ENCODE results near the gene DRAM1.

Gene DRAM1

DNA sequence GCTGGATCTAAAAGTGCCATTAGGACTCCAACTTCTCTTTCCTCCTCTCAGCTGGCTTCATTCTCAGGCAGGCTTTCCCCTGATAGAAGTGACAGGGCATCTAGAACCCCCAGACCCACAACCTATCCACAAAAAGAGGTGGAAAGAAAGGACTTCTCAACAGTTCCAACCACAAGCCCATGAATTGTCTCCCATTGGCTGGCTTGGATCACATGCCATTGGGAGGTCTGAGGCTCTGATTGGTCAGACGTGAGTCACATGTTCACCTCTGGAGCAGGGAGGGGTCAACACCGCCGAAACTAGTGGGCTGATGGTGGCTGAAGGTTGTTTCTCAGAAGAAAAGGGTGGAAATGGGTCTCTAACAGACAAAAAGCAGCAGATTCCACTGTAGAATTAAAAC is 47.2 kb downstream of the DRAM1 start:
- TF ChIP-seq CTCF (IDR thresholded peaks at IDR 0.05) = no peak

DNA sequence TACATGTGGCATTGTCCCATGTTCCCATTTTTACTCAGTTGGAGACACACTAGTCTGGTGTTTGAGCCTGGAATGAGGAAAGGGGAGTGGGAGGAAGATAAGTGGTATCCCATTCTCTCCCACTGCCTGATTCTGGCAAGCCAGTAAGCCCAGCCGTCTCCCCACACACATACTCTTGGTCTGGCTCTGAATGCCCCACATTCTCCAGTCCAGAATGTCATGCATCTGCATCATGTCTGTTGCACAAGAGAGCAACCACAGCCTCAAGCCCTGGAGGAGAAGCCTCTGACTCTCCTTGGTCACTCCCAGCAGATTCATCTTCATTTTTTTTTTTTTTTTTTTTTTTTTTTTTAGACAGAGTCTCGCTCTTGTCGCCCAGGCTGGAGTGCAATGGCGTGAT is 48.0 kb downstream of the DRAM1 start:
- no peak for TF ChIP-seq CTCF (IDR thresholded peaks at IDR 0.05)

GRCh38 chr12:101925935-101926334 is 48.6 kb downstream of the DRAM1 start:
- TF ChIP-seq CTCF (IDR thresholded peaks at IDR 0.05) = no peak

GRCh38 chr12:101927036-101927435 is 49.7 kb downstream of the DRAM1 start:
- no peak for TF ChIP-seq CTCF (IDR thresholded peaks at IDR 0.05)

DNA sequence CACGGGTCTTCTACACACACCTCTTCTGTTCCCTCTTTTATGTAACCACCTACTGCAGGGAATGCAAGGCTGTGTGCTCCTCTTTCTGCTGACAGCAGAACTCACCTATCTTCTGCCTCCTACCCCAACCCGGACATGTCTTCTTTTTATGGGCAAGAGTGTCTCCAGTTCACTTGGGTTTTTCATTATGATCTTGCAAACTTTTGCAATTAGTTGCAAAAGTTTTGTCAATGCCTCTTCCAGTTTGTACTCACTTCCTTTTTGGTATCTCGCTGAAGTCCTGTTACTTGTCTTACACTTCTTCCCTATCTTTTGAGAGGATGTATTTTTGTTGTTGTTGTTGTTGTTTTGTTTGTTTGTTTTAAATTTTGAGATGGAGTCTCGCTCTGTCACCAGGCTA is 50.6 kb downstream of the DRAM1 start:
- no peak for TF ChIP-seq CTCF (IDR thresholded peaks at IDR 0.05)

DNA sequence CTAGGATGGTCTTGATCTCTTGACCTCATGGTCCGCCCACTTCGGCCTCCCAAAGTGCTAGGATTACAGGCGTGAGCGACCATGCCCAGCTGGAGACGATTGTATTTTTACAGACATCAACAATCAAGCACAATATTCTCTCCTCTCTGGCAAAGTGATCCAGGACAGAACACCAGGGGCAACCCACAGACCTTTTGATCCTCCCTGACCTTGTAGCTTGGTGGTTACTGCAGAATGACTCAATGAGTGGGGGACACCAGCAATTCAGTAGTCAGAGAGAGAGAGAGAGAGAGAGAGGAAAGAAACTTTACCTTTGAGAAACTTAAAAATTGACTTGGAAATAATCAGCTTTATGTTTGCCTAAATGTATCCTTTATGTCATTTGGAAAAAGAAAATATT is 51.2 kb downstream of the DRAM1 start:
- TF ChIP-seq CTCF (IDR thresholded peaks at IDR 0.05) = no peak

DNA sequence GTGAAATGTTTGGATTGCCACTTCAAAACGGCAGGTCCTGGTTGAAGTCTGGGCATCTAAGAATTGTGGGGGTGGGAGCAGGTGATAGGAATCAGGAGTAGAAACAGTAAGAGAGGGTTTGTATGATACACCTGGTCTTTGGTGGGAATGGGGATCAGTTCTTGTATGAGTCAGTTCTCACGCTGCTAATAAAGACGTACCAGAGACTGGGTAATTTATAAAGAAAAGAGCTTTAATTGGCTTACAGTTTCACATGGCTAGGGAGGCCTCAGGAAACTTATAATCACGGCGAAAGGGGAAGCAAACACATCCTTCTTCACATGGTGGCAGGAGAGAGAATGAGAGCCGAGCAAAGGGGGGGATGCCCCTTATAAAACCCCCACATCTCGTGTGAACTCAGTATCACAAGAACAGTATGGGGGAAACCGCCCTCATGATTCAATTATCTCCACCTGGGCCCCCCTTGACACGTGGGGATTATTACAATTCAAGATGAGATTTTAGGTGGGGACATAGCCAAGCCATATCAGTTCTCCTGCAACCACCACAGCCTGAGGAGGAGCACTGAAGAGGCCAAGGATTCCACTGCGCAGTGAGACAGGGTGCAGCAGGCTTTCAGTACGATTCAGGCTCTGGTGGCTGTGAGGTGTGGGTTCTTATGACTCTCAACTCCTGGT is 52.1 kb downstream of the DRAM1 start:
- no peak for TF ChIP-seq CTCF (IDR thresholded peaks at IDR 0.05)
